Aorta (tissue), 5 donors: ENCODE measurements around the gene HIF3A. TPM values are rescaled to one million over a fixed set of nuclear protein-coding genes. Genes with fewer than 3 reads are reported as not detected.

Experiments
- ATAC-seq: fragments of 200-7000 bp; cut with Tn5 transposase; one replicate; pipeline ENCODE4 v1.9.1; 2022; ENCODE audit warnings: moderate library complexity; ENCODE audit not compliant: low FRiP score
- DNase-seq, 2 donors: peaks; one replicate each; pipeline ENCODE4 v3.0.0-alpha.2; 2020
- H3K27ac ChIP-seq, 2 donors: one replicate each; pipeline ENCODE4 v1.5.1; 2013; ENCODE audit warnings: low read length in 2 of 2, mild to moderate bottlenecking in 2 of 2, moderate library complexity in 2 of 2, control low read depth in 1 of 2, inconsistent platforms in 1 of 2, low read depth in 1 of 2
- H3K27me3 ChIP-seq, 2 donors: one replicate each; pipeline ENCODE4 v1.6.1; 2013; ENCODE audit warnings: control low read depth in 1 of 2, low read length in 1 of 2, mild to moderate bottlenecking in 1 of 2, moderate library complexity in 1 of 2; ENCODE audit not compliant: insufficient read depth in 2 of 2, control insufficient read depth in 1 of 2
- H3K36me3 ChIP-seq, 2 donors: one replicate each; pipeline ENCODE4 v1.6.1; 2013; ENCODE audit warnings: control low read depth in 1 of 2, low read length in 1 of 2, mild to moderate bottlenecking in 1 of 2; ENCODE audit not compliant: insufficient read depth in 2 of 2, control insufficient read depth in 1 of 2
- H3K4me1 ChIP-seq, 2 donors: one replicate each; pipeline ENCODE4 v1.6.1; 2013; ENCODE audit warnings: low read length in 2 of 2, control low read depth in 1 of 2, mild to moderate bottlenecking in 1 of 2, moderate library complexity in 1 of 2; ENCODE audit not compliant: insufficient read depth in 2 of 2, control insufficient read depth in 1 of 2
- H3K4me3 ChIP-seq, 2 donors: one replicate each; pipeline ENCODE4 v1.5.1; 2013; ENCODE audit warnings: low read length in 2 of 2, control low read depth in 1 of 2, mild to moderate bottlenecking in 1 of 2
- H3K9me3 ChIP-seq: one replicate; pipeline ENCODE4 v1.6.1; 2013; ENCODE audit warnings: mild to moderate bottlenecking, low read length; ENCODE audit not compliant: control insufficient read depth
- WGBS, 2 donors: extraction: QIAGEN DNeasy Blood & Tissue Kit; methylation state at CpG; one replicate each; pipeline ENCODE4 v1.1.7; 2013; 5-methylcytosine and 5-hydroxymethylcytosine counted together
- intact Hi-C, 2 donors: fragments of 100-400 bp; cut with DNase I; formaldehyde crosslinking; loops; one replicate each; pipeline versions ENCODE4 v1.14.2 to v1.15.0; 2022
- polyA plus RNA-seq, 2 donors: library from polyadenylated mRNA; stranded (reverse); fragments of 200-250 nt; gene quantifications; one replicate each; pipeline ENCODE4 v1.2.3, GENCODE V29; 2013
- total RNA-seq, 2 donors: library from RNA; stranded (reverse); fragmentation: NEBNext Ultra II Directional; extraction: Animal tissue kit (Norgen Biotek cat#: 25700); gene quantifications; one replicate each; pipeline ENCODE4 v1.2.1, GENCODE V29; 2021
- donor health status: healthy with polysubstance abuse.
- donor health status: Bipolar disorder and iron deficiency.
- donor health status: DM: no; HTN: no; CAD: no.
- donor health status: DM: no; HTN: no; CAD: no.
- donor health status: DM: yes; HTN: yes; CAD: no.

The HIF3A gene
- total and polyA plus RNA-seq, 4 donors, result 7.0 to 78.4 (median 46.5) TPM

GRCh38 chr19:46353730-46354528 is 57.1 kb downstream of the HIF3A start:
- Histone ChIP-seq H3K27ac (no peak overlapping the region), H3K27me3 (no peaks in the 10 kb centered on the region), H3K36me3 (peaks cover 0 to 3% of the 10 kb centered on the region in 2 donors), H3K4me1 (peaks cover 2 to 3% of the 10 kb centered on the region in 2 donors), H3K9me3 (no peaks in the 10 kb centered on the region), H3K4me3 (no peak overlapping the region)
- intact Hi-C loops, result no loop called here
- DNase-seq, result peak in 1 of 2 donors; percentile 36
- ATAC-seq, result no peak
- WGBS, 2 donors, result 88 to 92% methylated on average over 28 of the region's 28 CpGs

DNA sequence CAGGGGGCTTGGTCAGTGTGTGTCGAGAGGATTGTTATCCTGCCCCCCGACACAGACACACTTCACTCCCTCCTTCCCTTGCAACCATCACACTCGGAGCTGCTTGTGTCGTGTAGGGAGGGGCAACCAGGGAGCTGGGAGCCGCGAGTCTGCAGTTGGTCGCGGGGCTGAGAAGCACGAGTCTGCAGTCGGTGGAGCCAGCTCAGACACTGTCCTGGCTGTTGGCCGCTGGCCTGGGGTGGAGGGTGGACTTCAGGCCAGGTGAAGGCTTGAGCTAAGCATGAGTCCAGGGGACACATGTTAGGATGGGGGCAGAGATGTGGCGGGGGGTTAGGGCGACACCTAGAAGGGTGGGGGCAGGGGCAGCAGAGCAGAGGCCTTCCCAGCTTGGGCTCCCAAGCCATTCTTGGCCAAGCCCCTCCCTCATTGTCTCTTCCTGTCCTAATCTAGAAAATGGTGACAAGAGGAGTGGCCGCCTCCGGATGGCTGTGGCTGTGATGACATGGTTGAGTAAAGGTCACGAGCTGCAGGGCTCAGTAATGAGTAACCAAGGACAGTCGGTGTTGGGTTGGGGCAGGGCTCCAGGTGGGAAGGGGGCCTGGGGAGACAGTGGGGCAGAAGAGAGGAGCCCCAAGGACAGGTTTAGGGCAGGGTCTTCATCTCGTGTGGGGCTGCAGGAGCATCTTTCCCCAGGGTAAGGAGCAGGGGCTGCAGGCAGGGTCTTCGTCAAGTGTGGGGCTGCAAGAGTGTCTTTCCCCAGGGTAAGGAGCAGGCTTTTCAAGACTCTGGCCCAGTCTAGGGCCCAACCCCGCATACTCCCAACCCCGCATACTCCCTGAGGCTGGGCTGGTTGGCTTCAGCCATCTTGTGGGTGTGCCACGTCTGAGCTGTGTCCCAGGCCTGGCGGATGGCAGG is 58.6 kb downstream of the HIF3A start:
- no peak for ATAC-seq
- H3K36me3 ChIP-seq, result peaks cover 0 to 3% of the 10 kb centered on the region in 2 donors
- H3K4me3 ChIP-seq, result no peak overlapping the region
- no peaks in the 10 kb centered on the region for H3K27me3 ChIP-seq
- H3K27ac ChIP-seq, result no peak overlapping the region
- peak; percentile 36 to 73 for DNase-seq
- 77 to 81% methylated on average over 23 of the region's 23 CpGs for WGBS, 2 donors
- no peaks in the 10 kb centered on the region for H3K9me3 ChIP-seq
- H3K4me1 ChIP-seq, result peaks cover 2% of the 10 kb centered on the region in 2 donors
- intact Hi-C loops, result no loop called here

DNA sequence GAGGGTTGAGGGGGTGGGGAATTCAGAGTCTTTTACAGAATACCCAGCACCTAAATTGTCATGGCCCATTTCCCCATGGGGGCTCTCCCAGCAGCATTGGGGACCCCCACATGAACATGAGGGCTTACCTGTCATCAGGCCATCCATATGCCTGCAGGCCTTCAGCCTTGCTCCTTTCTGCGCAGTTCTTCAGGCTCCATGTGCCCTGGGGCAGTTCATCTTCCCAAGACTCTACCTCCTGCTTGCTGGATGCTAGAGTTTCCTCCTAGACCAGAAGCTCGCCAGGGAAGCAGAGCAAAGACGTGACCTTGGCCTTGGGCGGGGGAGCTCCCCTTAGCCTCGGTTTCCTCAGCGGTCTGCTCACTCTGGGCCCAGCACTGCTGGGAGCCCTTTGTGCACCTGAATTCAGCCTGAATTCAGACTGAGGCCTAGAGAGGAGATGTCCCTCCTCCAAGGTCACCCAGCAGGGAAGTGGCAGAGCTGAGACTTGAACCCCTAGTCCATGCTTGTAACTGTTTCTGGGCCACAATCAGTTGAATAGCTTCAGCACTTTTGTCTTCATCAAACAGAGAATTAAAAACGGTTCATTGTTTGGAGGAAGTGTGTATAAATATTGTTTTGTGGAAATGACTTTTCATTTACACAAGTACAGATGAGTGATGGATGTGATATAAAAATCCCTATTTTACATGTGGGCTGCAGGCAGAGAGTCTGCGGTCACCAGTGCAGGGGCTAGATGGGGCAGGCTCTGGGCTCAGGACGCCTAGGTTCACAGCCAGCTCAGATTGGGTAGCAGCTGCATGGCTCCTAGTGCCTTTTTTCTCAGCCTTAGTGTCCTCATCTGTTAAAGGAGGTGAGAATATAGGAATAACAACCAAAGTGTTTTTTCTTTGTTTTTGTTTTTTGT is 59.6 kb downstream of the HIF3A start:
- no peak for ATAC-seq
- H3K36me3 ChIP-seq, result peaks cover 0 to 3% of the 10 kb centered on the region in 2 donors

GRCh38 chr19:46357846-46358583 is 61.2 kb downstream of the HIF3A start:
- WGBS, 2 donors, result 85 to 88% methylated on average over 7 of the region's 7 CpGs
- Histone ChIP-seq H3K9me3 (no peaks in the 10 kb centered on the region), H3K27me3 (no peaks in the 10 kb centered on the region), H3K36me3 (peaks cover 0 to 3% of the 10 kb centered on the region in 2 donors), H3K27ac (no peak overlapping the region), H3K4me3 (no peak overlapping the region), H3K4me1 (no peaks in the 10 kb centered on the region)
- ATAC-seq, result no peak
- intact Hi-C loops, result no loop called here
- peak in 1 of 2 donors; percentile 11 for DNase-seq

More for the DNA sequence above, 59.6 kb downstream of the HIF3A start:
- no peaks in the 10 kb centered on the region for H3K27me3 ChIP-seq
- WGBS, 2 donors, result 82 to 88% methylated on average over 9 of the region's 9 CpGs
- no peaks in the 10 kb centered on the region for H3K9me3 ChIP-seq
- intact Hi-C loops, result no loop called here
- DNase-seq, result peak in 1 of 2 donors; percentile 19
- H3K4me1 ChIP-seq, result peaks cover 0 to 2% of the 10 kb centered on the region in 2 donors
- no peak overlapping the region for H3K27ac ChIP-seq
- no peak overlapping the region for H3K4me3 ChIP-seq

- H3K36me3 ChIP-seq, result no peaks in the 10 kb centered on the region
- WGBS, 2 donors, result 60 to 64% methylated on average over 2 of the region's 2 CpGs
- intact Hi-C loops, result no loop called here
- no peak overlapping the region for H3K4me3 ChIP-seq
- H3K9me3 ChIP-seq, result no peaks in the 10 kb centered on the region
- H3K4me1 ChIP-seq, result no peaks in the 10 kb centered on the region
- ATAC-seq (no peak), DNase-seq (no peak)
- H3K27me3 ChIP-seq, result no peaks in the 10 kb centered on the region
- no peak overlapping the region for H3K27ac ChIP-seq
Observed at GRCh38 chr19:46361915-46362314, 65.1 kb downstream of the HIF3A start.

DNA sequence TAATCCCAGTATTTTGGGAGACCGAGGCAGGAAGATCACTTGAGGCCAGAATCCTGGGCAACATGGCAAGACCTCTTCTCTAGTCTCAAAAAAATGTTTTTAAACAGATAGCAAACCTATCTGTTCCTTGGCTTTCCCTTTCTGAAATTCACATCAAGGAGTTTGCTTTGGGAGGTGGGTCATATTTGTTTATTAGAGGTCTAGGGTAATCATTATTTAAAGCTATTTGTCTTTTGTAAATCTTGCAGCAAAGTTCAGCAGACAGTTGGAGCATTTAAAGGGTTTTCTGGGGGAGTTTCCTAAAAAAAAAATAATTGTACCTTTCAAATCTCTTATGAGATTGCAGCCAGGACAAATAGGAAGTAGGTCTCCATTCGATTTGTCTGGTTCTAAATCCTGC is 67.5 kb downstream of the HIF3A start:
- Histone ChIP-seq H3K4me3 (no peak overlapping the region), H3K27ac (no peak overlapping the region), H3K9me3 (no peaks in the 10 kb centered on the region), H3K4me1 (no peaks in the 10 kb centered on the region), H3K27me3 (no peaks in the 10 kb centered on the region), H3K36me3 (no peaks in the 10 kb centered on the region)
- no peak for DNase-seq
- no peak for ATAC-seq
- intact Hi-C loops, result no loop called here
- 83 to 85% methylated on average over 2 of the region's 2 CpGs for WGBS, 2 donors

DNA sequence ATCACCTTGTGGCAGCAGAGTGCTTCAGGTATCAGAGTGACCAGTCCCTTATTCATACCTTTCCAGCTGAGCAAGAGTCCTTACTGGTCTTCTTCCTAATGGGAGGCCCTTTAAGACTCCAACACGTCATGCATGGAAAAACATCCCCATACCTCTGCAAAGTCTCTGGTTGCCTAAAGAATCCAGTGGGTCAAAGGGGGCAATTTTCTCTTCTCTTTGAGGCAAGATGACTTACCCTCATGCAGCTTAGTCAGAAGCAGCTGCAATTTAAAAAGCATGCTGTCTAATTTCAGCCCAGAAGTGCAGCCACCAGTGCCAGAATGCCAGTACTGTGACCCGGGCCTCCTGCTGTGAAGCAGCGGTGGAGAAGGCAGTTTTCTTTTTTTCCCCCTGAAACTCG is 68.7 kb downstream of the HIF3A start:
- Histone ChIP-seq H3K27ac (no peak overlapping the region), H3K9me3 (no peaks in the 10 kb centered on the region), H3K36me3 (no peaks in the 10 kb centered on the region), H3K4me1 (no peaks in the 10 kb centered on the region), H3K4me3 (no peak overlapping the region), H3K27me3 (no peaks in the 10 kb centered on the region)
- 79 to 82% methylated on average over 4 of the region's 4 CpGs for WGBS, 2 donors
- DNase-seq (peak in 1 of 2 donors; percentile 15), ATAC-seq (no peak)
- intact Hi-C loops, result no loop called here
